ENCODE results near the gene ARHGAP6.

DNA sequence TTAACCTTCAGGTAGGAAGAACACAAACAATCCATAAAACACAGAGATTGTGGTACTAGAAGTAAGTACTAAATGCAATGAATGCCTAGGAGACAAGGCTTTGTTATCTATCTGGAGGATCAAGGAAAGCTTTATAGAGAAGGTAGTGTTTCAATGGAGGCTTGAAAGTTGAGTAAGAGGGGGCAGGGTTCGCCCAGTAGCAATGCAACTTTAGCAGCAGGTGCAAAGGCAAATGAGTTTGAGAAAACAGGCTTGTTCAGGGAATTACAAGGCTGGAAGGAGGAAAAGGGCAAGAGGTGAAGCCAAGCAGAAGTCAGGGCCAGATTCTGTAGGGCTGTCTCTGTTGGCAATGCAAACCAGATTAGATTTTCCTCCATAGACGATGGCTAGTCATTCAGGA lies 408.0 kb downstream of the ARHGAP6 start:
- no peak for TF ChIP-seq POLR2AphosphoS5 (IDR thresholded peaks at IDR 0.05; ENCODE audit: borderline replicate concordance, low read depth, low read length)
- no peak for TF ChIP-seq EZH2 (IDR thresholded peaks at IDR 0.05)
- no peak for TF ChIP-seq FOXP2 (optimal IDR thresholded peaks at IDR 0.05; ENCODE audit: control extremely low read depth, extremely low read length, insufficient read depth)

Measured in SK-N-MC (cell line).